RKO (cell line): ENCODE data around the gene KLF7.

Source experiments
- DNase-seq: peaks from one replicate; pipeline ENCODE4 v3.0.0-alpha.2; 2016; ENCODE audit warnings: low spot score

The KLF7 gene

DNA sequence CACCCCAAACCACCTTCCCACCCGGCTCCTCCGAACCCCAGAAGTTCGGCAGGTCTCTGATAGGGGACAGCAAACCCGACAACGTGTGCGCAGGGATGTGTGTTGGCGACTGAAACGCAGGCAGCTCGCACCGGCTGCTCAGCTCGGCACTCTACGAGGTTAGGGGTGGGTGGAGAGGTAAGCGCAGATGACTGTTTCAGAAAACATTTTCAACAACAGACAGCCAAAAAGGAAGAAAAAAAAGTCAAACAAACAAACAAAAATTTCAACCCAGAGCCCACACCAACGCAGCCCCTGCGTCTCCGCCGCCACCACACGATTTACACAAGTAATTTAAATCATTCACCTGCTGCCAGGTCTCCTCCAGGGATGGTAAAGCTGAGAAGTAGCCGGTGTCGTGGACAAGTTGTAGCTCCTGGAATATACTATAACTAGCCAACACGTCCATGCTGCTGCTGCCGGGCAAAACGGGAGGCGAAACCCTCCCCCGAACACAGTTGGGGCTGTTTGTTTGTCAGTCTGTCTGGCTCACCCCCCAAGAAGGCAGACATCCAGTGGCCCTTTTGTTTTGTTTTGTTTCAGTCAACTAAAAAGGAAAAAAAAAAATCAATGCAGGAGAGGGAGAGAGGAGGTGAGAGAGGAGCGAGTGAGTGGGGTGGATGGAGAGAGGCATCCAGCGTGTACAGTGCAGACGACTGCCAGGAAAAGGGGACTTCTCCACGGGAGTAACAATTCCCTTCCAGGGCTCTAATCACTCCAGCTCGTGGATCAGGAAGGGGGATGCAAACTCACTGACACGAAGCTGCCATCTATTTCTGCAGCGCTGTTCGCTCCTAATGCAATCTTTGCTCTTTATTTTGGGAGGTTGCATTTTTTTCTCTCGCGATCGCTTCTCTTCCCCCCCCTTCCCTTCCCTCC is at the start of gene KLF7:
KLF7 (minus strand) TSS at position 828 of the 918 bp plus-strand sequence; CDS start at position 448, 380 bp downstream.
- DNase-seq = no peak

DNA sequence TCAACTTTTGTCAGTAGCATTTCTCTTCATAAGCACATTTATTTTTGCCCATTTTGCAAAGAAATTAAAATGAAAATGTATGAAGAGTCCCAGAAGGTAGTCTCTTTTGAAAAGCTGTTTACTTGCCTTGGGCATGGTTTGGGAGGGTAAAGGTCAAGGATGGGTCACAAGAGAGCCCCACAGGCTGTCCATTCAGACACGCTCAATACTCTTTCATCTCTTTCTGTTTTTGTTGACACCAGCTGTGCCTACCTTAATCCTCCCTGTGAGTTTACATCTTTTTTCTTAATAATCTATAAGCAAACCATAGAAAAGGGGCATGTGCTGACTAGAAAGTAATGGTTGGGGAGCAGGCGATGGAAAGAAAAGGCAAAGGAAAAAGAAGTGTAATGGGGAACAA is 49.6 kb upstream of the KLF7 start:
- DNase-seq = no peak

- DNase-seq = no peak
Measured at GRCh38 chr2:207214446-207214845, 48.7 kb upstream of the KLF7 start.

- DNase-seq = no peak
Measured at GRCh38 chr2:207206011-207206410, 40.3 kb upstream of the KLF7 start.

- no peak for DNase-seq
Measured at GRCh38 chr2:207205173-207205957, 39.6 kb upstream of the KLF7 start.

DNA sequence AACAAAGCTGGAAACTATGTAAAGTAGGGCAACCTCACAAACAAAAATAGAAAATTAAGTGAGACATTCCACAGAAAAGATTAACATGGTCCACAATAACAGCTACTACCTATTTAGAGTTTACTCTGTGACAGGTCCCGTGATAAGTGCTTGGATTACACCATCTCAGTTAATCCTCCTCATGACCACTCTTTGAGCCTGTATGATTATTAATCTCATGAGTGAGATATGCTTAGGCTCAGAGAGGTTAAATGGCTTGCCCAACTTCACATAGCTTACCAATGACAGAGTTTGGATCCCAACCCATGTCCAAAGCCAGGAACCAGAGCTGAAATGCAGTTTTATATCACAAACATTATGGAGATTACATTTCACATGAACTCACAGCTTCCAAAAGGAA is 37.3 kb upstream of the KLF7 start:
- DNase-seq = no peak

DNA sequence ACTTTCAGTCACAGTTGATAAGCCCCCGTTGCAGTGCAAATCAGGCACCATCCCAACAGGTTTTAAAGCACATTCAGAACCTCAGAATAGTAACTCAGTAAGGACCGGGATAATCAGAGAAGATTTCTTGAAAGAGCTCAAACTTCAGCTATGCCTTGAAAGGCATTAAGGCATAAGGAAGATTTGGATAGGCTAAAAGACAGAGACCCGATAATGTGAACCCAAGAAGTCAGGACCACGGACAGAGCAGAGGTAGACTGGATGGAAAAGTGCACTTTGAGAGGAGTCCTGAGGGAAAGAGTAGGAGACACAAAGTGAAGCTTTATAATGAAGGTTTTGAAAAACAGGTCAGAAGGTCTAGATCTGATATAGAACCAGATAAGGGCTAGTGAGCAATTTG is 36.9 kb upstream of the KLF7 start:
- DNase-seq = peak; percentile 41

- no peak for DNase-seq
Measured at GRCh38 chr2:207201416-207201815, 35.7 kb upstream of the KLF7 start.

DNA sequence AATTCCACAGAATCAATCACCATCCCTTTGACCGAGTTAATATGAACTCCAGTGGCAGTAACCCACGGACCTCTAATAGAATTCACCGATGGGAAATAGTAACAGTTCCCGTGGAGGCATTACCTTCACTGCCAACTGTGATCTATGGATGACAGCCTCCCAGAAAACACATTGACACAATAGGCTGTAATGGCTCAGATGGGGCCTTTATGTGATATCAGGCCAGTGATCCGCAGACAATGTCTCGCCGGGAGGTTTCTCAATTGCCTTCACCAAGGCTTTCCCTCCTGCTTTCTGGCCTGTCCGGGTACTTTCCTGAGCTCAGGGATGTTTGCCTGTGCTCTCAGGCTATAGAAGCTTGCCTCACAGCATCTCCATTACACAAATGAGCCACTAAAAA is 34.4 kb upstream of the KLF7 start:
- DNase-seq = no peak

GRCh38 chr2:207194028-207194427 is 28.3 kb upstream of the KLF7 start:
- DNase-seq = no peak

- DNase-seq = no peak
Measured at GRCh38 chr2:207188626-207189419, 23.1 kb upstream of the KLF7 start.

GRCh38 chr2:207185372-207185771 is 19.6 kb upstream of the KLF7 start:
- no peak for DNase-seq

DNA sequence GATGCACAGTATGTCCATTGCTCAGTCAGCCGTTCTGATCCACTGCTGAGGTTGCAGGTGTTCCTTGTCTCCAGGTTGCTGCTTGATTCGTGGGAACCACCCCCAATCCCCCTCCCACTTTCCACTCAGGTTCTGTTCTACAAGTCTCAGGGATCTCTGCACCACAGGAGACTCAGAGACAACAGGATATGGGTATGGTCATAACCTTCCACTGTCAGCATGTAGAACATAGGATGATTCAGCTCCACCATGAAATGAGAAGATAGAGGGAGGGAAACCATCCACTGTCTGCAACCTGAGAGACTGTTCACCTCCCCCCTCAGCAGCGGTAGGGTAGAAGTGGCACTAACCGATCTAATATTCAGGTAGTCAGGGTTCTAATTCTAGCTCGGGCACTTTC is 19.0 kb upstream of the KLF7 start:
- DNase-seq = no peak

GRCh38 chr2:207184348-207184747 is 18.6 kb upstream of the KLF7 start:
- no peak for DNase-seq

- DNase-seq = no peak
Measured at GRCh38 chr2:207183506-207183905, 17.8 kb upstream of the KLF7 start.

DNA sequence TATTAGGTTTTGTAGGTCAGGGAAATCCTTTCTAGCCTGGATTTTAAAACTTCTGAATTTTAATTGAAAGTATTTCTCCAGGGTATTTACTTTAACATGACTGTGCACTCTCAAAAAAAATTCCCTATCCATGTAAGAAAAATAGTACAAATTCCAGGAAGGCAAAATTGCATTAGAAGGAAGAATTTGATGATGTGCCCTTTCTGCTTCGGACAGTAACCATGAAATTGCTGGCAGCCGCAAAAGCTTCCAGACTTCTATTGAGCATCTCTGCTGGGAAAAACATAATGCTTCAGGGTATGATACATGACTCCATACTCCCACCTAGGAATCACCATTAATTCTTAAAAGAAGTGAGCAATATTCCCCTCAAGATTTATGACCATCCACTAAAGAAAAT is 17.2 kb upstream of the KLF7 start:
- no peak for DNase-seq

DNA sequence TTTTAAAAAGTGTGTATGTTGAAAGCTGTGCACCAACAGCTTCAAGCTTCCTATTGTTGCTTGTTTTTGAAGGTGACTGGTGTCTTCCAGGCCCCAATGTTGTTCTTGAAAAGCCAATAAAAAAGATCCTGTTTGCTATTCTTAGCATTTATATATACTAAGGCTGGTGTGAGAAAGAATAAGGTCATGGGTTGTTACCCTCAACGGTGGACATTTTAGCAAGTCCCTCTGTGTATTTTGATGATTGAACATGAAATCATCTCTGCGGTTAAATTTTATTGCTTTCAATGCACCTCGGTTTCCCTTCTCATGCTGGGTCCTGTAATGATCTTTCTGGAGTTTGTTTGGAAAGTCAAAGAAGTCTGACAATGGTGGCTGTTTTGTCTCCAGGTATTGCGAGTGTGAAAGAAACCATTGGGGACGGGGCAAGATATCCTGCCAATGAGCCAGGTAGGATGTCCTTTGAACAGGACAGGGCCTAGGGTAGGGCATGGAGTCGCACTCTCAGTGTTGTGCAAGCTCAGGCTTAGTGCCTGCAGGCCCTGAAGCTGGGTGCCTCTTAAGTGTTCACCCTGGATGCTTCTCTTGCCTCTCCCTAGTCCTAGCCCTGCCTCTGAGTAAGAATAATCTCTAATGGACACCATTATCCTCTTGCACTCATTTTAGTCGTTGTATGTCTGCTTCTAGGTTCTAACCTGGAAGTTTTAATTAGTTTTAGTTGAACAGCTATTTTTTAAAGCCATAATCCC is 16.0 kb upstream of the KLF7 start:
- no peak for DNase-seq

DNA sequence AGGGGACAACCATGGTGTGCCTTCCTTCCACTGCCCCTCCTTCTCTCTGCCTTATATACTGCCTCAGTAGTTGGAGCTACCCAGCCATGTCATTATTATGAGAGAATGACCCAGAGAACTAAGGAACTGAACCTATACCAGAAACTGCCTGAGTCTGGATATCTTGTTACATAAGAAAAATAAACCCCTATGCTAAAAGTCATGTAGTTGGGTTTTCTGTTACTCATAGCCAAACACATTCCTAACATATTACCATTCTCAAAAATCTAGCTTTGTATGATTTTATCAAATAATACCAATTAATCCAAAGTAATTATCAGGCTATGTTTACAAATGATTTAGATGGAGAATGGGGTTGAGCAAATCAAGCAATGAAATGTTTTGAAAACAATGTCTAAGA is 15.0 kb upstream of the KLF7 start:
- DNase-seq = no peak

- no peak for DNase-seq
Measured at GRCh38 chr2:207176247-207176646, 10.5 kb upstream of the KLF7 start.

- DNase-seq = no peak
Measured at GRCh38 chr2:207173641-207174040, 7.9 kb upstream of the KLF7 start.

DNA sequence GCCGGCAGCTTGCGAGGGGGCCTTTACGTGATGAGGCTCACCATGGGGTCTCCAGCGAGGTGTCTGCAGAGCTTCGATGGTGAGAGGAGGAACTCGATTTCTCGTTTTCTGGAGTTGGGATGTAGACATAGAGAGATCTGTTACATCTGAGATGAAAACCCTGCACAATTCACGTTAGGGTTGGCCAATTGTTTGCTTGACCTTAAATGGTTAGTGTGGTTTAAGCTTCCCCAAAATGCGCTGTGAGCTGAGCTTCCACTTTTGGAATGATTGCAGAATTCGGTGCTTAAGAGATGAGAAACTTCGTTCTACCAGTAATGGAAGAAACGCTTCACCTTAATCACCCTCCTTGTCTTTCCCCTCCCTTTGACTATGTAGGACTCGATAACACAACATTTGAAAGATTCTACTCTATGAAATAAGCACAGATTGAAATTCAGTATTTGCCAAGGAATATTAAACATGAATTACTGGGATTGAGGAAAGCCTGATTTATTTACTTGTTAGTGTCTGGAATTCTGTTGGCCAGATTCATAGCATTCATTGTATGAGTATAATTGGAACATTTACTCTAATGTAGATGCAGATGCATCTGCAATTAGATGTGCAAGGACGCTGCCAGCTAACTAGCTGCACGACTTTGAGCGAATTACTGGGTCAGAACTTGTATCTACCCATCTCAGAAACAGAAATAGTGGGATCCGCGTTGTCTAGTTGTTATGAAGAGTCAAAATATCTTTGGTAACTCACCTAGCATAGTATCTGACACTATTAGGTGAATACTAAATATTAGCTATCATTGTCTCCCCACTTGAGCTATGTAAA is 1.6 kb upstream of the KLF7 start:
- DNase-seq = no peak
